Caco-2 (cell line): ENCODE measurements around the gene C10orf90. TPM values are rescaled to one million over a fixed set of nuclear protein-coding genes. Genes with fewer than 3 reads are reported as not detected.

Source experiments
- BruUV-seq: library from RNA; stranded (reverse); fragments of 400-500 nt; replicated peaks from 2 replicates; lab custom pipeline; 2021; lab: Mats Ljungman, UMichigan
- CTCF ChIA-PET: fragments of 300-600 bp; sonication (Branson Sonifier 250); formaldehyde crosslinking; loops from one replicate; lab custom pipeline; 2022; ENCODE audit warnings: antibody characterized with exemption; lab: Charles Lee
- POLR2A ChIA-PET: fragments of 300-600 bp; sonication (Branson Sonifier 250); formaldehyde crosslinking; loops from one replicate; lab custom pipeline; 2022; ENCODE audit warnings: antibody characterized with exemption; lab: Charles Lee
- DNase-seq, 2 experiments: peaks; one replicate each; pipeline versions ENCODE4 v3.0.0 to v3.0.0-alpha.2; 2020 to 2022
- H3K27me3 ChIP-seq: replicated peaks from 2 replicates; pipeline ENCODE4 v1.6.0; 2011; ENCODE audit warnings: low read length; ENCODE audit not compliant: control insufficient read depth, insufficient read depth
- H3K36me3 ChIP-seq: 2 replicates; pipeline ENCODE4 v1.5.1; 2011; ENCODE audit warnings: low read length; ENCODE audit not compliant: control insufficient read depth, insufficient read depth
- H3K4me1 ChIP-seq: fragments of 250-450 bp; sonication (Bioruptor Pico); 2 replicates; pipeline ENCODE4 v1.5.1; 2020; ENCODE audit warnings: mild to moderate bottlenecking
- H3K4me3 ChIP-seq: 2 replicates; pipeline ENCODE4 v1.5.1; 2011; ENCODE audit warnings: low read depth, mild to moderate bottlenecking, control low read depth, low read length
- H3K9me3 ChIP-seq: fragments of 250-450 bp; sonication (Bioruptor Pico); 2 replicates; pipeline ENCODE4 v1.5.1; 2020; ENCODE audit warnings: mild to moderate bottlenecking, moderate library complexity
- H3K27ac Mint-ChIP-seq: one replicate; pipeline ENCODE4 v1.8.0; 2022; ENCODE audit warnings: mixed read lengths; ENCODE audit not compliant: unreplicated experiment
- H3K27me3 Mint-ChIP-seq: one replicate; pipeline ENCODE4 v1.8.0; 2022; ENCODE audit warnings: mixed read lengths; ENCODE audit not compliant: insufficient read depth, unreplicated experiment
- H3K36me3 Mint-ChIP-seq: one replicate; pipeline ENCODE4 v1.8.0; 2022; ENCODE audit warnings: mild to moderate bottlenecking, mixed read lengths; ENCODE audit not compliant: insufficient read depth, unreplicated experiment
- H3K4me1 Mint-ChIP-seq: one replicate; pipeline ENCODE4 v1.8.0; 2022; ENCODE audit warnings: low read depth, mixed read lengths; ENCODE audit not compliant: unreplicated experiment
- H3K4me3 Mint-ChIP-seq: one replicate; pipeline ENCODE4 v1.8.0; 2022; ENCODE audit warnings: mild to moderate bottlenecking, moderate library complexity, mixed read lengths; ENCODE audit not compliant: unreplicated experiment
- H3K9me3 Mint-ChIP-seq: one replicate; pipeline ENCODE4 v1.8.0; 2022; ENCODE audit warnings: mixed read lengths; ENCODE audit not compliant: unreplicated experiment
- intact Hi-C: fragments of 100-400 bp; cut with micrococcal nuclease; formaldehyde crosslinking; loops from one replicate; pipeline ENCODE4 v1.10.0; 2022; ENCODE audit not compliant: unreplicated experiment
- total RNA-seq: library from RNA; stranded (reverse); gene quantifications from 2 replicates; pipeline ENCODE4 v1.2.3, GENCODE V29; 2022
- TF ChIP-seq, protein P1 (sequence below), 2 experiments: fragments of 200-600 bp in 1 of 2; IDR thresholded peaks; 1 replicate in 1 of 2; 2 replicates in 1 of 2; pipeline versions ENCODE4 v1.5.1 to v1.8.0; 2011 to 2022; ENCODE audit warnings: antibody characterized with exemption in 1 of 2, control low read depth in 1 of 2, inconsistent platforms in 1 of 2, low read depth in 1 of 2, low read length in 1 of 2, mild to moderate bottlenecking in 1 of 2, moderate library complexity in 1 of 2; ENCODE audit not compliant: insufficient read depth in 1 of 2, severe bottlenecking in 1 of 2, unreplicated experiment in 1 of 2

C10orf90 gene
- total RNA-seq, 1 experiment from 2014 or later = not detected

DNA sequence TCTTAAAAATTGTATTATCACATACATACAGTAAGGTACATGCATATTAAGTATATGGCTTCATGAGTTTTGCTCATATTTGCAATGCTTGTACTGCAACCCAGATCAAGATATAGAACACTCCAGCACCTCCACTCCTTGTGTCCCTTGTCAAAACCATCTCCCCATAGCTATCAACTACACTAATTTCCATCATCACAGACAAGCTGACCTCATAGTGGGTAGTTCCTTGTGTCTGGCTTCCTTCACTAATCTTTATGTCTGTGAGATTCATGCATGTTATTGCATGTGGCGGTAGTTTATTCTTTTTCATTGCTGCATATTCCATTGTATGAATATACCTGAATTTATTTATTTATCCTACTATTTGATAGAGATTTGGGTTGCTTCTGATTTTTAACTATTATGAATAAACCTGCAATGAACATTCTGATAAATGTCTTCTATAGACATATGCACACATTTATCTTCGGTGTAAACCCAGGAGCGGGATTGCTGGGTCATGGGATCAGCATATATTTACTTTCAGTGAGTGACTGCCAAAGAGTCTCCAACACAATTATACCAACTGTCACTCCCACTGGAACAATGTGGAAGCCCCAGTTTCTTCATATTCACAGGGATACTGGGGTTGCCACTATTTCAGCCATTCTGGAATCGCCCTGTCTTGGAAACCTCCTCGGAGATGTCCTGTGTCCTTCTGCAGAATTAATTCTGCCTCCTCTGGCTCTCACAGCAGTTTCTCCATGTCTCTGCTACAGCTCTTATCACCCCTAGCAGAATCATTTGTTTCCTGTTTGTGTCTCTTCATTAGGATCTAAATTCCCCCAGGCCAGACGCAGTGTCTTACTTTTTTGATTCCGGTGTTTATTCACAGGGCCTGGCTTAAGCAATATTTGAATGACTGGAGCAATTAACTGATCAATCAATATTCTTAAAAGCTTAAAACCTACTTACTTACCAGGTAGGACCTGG lies 267.5 kb downstream of the C10orf90 start:
- H3K4me3 Mint-ChIP-seq = no peak overlapping the region
- POLR2A ChIA-PET = no interaction called here
- BruUV-seq = no TSS peak

DNA sequence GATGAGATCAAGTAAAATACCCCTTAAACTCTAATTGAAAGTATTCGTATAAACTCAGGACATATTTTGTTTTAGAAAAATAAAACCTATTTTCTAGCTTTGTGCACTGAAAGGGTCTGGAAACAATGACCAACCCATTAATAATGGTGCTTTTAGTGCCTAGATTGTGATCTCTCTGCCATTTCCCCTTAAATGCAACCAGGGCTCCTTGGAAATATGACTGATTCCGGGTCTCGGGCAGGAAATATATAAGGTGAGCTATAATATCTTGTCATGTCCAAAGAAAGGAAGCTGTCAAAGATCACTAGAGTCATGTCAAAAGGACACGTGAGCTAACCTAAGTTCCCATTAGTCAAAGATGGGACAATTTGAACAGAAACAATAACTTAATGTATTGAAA lies 269.9 kb downstream of the C10orf90 start:
- Mint-ChIP-seq H3K27ac (no peak overlapping the region), H3K27me3 (peaks cover 22% of the 10 kb centered on the region), H3K9me3 (no peaks in the 10 kb centered on the region), H3K4me1 (no peaks in the 10 kb centered on the region), H3K36me3 (no peaks in the 10 kb centered on the region), H3K4me3 (no peak overlapping the region)
- Histone ChIP-seq H3K9me3 (no peaks in the 10 kb centered on the region), H3K36me3 (no peaks in the 10 kb centered on the region), H3K27me3 (no peaks in the 10 kb centered on the region), H3K4me3 (no peak overlapping the region), H3K4me1 (no peaks in the 10 kb centered on the region)
- intact Hi-C loops = no loop called here
- TF ChIP-seq, protein P1, sequence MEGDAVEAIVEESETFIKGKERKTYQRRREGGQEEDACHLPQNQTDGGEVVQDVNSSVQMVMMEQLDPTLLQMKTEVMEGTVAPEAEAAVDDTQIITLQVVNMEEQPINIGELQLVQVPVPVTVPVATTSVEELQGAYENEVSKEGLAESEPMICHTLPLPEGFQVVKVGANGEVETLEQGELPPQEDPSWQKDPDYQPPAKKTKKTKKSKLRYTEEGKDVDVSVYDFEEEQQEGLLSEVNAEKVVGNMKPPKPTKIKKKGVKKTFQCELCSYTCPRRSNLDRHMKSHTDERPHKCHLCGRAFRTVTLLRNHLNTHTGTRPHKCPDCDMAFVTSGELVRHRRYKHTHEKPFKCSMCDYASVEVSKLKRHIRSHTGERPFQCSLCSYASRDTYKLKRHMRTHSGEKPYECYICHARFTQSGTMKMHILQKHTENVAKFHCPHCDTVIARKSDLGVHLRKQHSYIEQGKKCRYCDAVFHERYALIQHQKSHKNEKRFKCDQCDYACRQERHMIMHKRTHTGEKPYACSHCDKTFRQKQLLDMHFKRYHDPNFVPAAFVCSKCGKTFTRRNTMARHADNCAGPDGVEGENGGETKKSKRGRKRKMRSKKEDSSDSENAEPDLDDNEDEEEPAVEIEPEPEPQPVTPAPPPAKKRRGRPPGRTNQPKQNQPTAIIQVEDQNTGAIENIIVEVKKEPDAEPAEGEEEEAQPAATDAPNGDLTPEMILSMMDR (IDR thresholded peaks at IDR 0.05; ENCODE audit: insufficient read depth in 1 of 2, low read depth in 1 of 2, low read length in 1 of 2, severe bottlenecking in 1 of 2, unreplicated experiment in 1 of 2) = no peak
- ChIA-PET CTCF (no interaction called here), POLR2A (no interaction called here)
- no peak for DNase-seq
- no TSS peak for BruUV-seq

More for the DNA sequence above, 267.5 kb downstream of the C10orf90 start:
- no peaks in the 10 kb centered on the region for H3K27me3 ChIP-seq
- no peaks in the 10 kb centered on the region for H3K9me3 ChIP-seq
- no peak for DNase-seq
- H3K27me3 Mint-ChIP-seq = peaks cover 17% of the 10 kb centered on the region
- TF ChIP-seq, protein P1 (IDR thresholded peaks at IDR 0.05; ENCODE audit: insufficient read depth in 1 of 2, low read depth in 1 of 2, low read length in 1 of 2, severe bottlenecking in 1 of 2, unreplicated experiment in 1 of 2) = no peak
- no peaks in the 10 kb centered on the region for H3K4me1 ChIP-seq
- no peaks in the 10 kb centered on the region for H3K4me1 Mint-ChIP-seq
- CTCF ChIA-PET = interaction anchor here (0.6 kb wide), 1 partner anchor 101 kb away, joined by 4 read pairs; no protein-coding TSS in a partner anchor
- H3K4me3 ChIP-seq = no peak overlapping the region
- no peaks in the 10 kb centered on the region for H3K36me3 ChIP-seq
- H3K36me3 Mint-ChIP-seq = no peaks in the 10 kb centered on the region
- intact Hi-C loops = no loop called here
- H3K9me3 Mint-ChIP-seq = no peaks in the 10 kb centered on the region
- no peak overlapping the region for H3K27ac Mint-ChIP-seq

DNA sequence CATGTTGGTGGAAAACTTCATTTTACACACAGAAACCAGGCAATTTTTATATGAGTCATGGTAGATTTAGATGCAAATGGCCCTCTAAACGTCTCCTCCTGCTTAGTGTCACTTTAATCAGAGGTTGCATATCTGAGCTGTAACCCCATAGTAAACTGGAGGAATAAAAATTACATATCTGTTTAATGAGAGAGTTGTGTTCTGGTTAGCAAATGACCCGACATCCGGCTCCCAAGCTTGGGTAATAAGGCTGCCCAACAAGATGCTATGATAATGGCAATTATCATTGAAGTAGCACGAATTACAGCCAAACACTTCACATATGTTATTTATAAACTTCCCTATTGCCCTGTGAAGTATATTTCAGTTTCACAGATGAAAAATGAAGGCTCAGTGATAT lies 271.6 kb downstream of the C10orf90 start:
- ChIA-PET POLR2A (no interaction called here), CTCF (no interaction called here)
- peaks cover 31% of the 10 kb centered on the region for H3K27me3 Mint-ChIP-seq
- no peaks in the 10 kb centered on the region for H3K9me3 Mint-ChIP-seq
- no TSS peak for BruUV-seq
- DNase-seq = no peak
- H3K4me1 ChIP-seq = no peaks in the 10 kb centered on the region
- TF ChIP-seq, protein P1 (IDR thresholded peaks at IDR 0.05; ENCODE audit: insufficient read depth in 1 of 2, low read depth in 1 of 2, low read length in 1 of 2, severe bottlenecking in 1 of 2, unreplicated experiment in 1 of 2) = no peak
- intact Hi-C loops = no loop called here
- no peak overlapping the region for H3K4me3 ChIP-seq
- H3K4me1 Mint-ChIP-seq = no peaks in the 10 kb centered on the region
- no peak overlapping the region for H3K27ac Mint-ChIP-seq
- no peaks in the 10 kb centered on the region for H3K36me3 ChIP-seq
- H3K9me3 ChIP-seq = no peaks in the 10 kb centered on the region
- no peak overlapping the region for H3K4me3 Mint-ChIP-seq
- no peaks in the 10 kb centered on the region for H3K27me3 ChIP-seq
- H3K36me3 Mint-ChIP-seq = no peaks in the 10 kb centered on the region
